ENCODE results near the gene USP11.

USP11 gene

DNA sequence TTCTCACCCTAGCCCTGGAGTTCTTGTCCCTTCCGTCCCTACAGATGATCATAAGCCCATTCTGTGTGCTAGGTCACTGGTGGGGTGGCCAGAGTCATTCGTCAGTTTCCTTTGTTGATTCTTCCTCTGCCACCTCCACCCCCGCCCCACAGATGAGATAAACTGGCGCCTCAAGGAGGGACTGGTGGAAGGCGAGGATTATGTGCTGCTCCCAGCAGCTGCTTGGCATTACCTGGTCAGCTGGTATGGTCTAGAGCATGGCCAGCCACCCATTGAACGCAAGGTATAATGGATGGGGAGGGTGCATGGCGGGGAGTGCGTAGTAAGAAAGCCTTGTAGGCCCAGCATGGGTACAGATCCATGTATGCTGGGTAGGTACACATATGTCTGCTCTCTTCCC lies 6.4 kb downstream of the USP11 start:
- TF ChIP-seq, protein P1, sequence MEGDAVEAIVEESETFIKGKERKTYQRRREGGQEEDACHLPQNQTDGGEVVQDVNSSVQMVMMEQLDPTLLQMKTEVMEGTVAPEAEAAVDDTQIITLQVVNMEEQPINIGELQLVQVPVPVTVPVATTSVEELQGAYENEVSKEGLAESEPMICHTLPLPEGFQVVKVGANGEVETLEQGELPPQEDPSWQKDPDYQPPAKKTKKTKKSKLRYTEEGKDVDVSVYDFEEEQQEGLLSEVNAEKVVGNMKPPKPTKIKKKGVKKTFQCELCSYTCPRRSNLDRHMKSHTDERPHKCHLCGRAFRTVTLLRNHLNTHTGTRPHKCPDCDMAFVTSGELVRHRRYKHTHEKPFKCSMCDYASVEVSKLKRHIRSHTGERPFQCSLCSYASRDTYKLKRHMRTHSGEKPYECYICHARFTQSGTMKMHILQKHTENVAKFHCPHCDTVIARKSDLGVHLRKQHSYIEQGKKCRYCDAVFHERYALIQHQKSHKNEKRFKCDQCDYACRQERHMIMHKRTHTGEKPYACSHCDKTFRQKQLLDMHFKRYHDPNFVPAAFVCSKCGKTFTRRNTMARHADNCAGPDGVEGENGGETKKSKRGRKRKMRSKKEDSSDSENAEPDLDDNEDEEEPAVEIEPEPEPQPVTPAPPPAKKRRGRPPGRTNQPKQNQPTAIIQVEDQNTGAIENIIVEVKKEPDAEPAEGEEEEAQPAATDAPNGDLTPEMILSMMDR (IDR thresholded peaks at IDR 0.05; ENCODE audit: borderline replicate concordance, insufficient read depth, low read depth, low read length): no peak
- no peak overlapping the region for H3K4me3 ChIP-seq (ENCODE audit: low read depth, low read length)

DNA sequence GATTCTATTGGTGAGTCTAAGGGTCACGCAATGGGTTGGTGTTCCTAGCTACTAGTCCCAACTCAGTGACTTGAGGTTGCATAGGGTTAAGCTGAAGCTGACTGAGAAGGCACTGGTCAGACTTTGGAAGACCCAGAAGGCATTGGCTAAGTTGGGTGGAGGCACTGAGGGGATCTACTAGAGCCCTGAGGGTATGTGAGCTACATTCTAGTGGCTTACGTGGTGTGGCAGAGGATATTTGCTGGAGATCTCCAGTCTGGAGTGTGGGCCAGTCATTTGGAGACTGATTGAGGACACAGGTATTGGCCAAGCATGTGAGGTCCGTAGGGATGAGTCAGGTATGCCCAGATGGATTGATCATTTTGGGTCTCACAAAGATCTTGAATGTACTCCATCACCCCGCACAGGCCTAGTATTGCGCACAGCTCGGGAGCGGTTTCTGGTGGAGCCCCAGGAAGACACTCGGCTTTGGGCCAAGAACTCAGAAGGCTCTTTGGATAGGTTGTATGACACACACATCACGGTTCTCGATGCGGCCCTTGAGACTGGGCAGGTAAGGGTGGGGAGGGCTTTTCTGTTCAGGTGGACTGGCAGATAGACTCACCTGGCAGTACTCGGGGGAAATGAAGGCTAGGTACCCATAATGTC lies 7.2 kb downstream of the USP11 start:
- H3K4me3 ChIP-seq (ENCODE audit: low read depth, low read length): no peak overlapping the region
- TF ChIP-seq, protein P1 (IDR thresholded peaks at IDR 0.05; ENCODE audit: borderline replicate concordance, insufficient read depth, low read depth, low read length): no peak

DNA sequence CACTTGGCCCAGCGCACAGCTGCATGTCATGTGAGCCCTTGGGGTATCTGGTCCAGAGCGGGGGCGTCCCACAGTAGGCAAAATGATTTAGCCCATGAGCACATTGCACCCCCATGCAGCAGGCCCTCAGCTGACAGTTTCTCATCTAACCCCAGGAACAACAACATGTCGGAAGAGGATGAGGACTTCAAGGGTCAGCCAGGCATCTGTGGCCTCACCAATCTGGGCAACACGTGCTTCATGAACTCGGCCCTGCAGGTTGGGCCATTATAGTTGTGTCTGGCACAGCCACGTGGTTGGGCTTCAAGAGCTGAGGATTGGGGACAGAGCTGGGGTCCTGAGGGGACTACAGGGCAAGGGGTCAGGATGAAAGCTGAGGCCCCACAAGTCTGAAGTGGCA lies 7.8 kb downstream of the USP11 start:
- TF ChIP-seq, protein P1 (IDR thresholded peaks at IDR 0.05; ENCODE audit: borderline replicate concordance, insufficient read depth, low read depth, low read length): no peak
- H3K4me3 ChIP-seq (ENCODE audit: low read depth, low read length): no peak overlapping the region

DNA sequence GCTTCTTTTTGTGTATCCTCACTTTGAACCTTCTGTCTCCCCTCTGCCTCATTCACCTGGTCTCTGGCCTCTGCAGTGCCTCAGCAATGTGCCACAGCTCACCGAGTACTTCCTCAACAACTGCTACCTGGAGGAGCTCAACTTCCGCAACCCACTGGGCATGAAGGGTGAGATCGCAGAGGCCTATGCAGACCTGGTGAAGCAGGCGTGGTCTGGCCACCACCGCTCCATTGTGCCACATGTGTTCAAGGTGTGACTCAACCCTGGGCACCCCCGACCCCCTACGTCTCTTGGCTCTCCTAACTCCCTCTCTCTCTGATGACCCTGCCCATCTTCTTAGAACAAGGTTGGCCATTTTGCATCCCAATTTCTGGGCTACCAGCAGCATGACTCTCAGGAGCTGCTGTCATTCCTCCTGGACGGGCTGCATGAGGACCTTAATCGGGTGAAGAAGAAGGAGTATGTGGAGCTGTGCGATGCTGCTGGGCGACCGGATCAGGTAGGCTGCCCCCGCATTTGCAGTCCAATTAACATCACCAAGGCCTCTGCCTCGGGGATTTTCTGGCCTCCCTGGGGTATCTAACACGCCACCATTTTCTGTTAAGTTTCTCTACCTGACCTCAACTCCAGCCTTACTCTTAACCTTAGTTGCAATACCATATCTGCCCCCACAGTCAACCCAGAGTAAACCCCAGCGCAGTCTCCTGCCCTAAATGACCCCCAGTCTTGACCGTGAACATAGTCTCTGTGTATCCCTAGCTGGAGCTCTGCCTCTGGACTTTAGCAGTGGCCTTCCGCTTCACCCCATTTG lies 8.6 kb downstream of the USP11 start:
- TF ChIP-seq, protein P1 (IDR thresholded peaks at IDR 0.05; ENCODE audit: borderline replicate concordance, insufficient read depth, low read depth, low read length): no peak

DNA sequence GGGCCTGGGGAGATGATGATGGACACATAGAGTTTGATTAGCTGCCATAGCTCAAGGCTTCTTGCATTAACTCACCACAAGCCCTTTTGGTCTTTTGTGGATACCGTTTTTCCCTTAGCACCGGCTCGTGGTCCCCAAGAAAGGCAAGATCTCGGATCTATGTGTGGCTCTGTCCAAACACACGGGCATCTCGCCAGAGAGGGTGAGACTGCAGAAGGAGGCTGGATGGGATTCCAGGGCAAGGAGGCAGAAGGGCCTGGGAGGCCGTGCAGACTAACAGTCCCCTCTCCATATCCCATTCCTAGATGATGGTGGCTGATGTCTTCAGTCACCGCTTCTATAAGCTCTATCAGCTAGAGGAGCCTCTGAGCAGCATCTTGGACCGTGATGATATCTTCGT lies 9.5 kb downstream of the USP11 start:
- TF ChIP-seq, protein P1 (IDR thresholded peaks at IDR 0.05; ENCODE audit: borderline replicate concordance, insufficient read depth, low read depth, low read length): no peak

More for the DNA sequence above, 8.6 kb downstream of the USP11 start:
- no peak overlapping the region for H3K4me3 ChIP-seq (ENCODE audit: low read depth, low read length)

DNA sequence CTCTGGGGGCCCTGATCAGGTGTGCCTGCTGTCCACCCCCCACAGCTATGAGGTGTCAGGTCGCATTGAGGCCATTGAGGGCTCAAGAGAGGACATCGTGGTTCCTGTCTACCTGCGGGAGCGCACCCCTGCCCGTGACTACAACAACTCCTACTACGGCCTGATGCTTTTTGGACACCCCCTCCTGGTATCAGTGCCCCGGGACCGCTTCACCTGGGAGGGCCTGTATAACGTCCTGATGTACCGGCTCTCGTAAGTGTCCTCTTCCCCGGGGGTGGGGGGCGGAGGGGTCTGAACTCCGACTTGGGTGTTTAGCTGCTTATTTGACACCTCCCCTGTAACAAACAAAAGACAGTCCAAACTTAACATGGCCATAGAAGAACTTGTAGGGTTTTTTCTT lies 10.5 kb downstream of the USP11 start:
- TF ChIP-seq, protein P1 (IDR thresholded peaks at IDR 0.05; ENCODE audit: borderline replicate concordance, insufficient read depth, low read depth, low read length): no peak
- no peak overlapping the region for H3K4me3 ChIP-seq (ENCODE audit: low read depth, low read length)

More for the DNA sequence above, 9.5 kb downstream of the USP11 start:
- no peak overlapping the region for H3K4me3 ChIP-seq (ENCODE audit: low read depth, low read length)

DNA sequence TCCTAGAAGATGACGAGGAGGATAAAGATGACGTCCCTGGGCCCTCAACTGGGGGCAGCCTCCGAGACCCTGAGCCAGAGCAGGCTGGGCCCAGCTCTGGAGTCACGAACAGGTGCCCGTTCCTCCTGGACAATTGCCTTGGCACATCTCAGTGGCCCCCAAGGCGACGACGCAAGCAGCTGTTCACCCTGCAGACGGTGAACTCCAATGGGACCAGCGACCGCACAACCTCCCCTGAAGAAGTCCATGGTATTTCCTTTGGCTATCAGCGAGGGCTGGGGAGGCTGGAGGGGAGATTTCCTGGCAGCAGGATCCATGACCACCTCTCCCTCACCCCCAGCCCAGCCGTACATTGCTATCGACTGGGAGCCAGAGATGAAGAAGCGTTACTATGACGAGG lies 11.9 kb downstream of the USP11 start:
- no peak overlapping the region for H3K4me3 ChIP-seq (ENCODE audit: low read depth, low read length)

More for the DNA sequence above, 11.9 kb downstream of the USP11 start:
- TF ChIP-seq, protein P1 (IDR thresholded peaks at IDR 0.05; ENCODE audit: borderline replicate concordance, insufficient read depth, low read depth, low read length): no peak
